CD4-positive, CD25-positive, alpha-beta regulatory T cell (primary cell): ENCODE measurements around the gene NRP1. TPM values are rescaled to one million over a fixed set of nuclear protein-coding genes. Genes with fewer than 3 reads are reported as not detected.
A peak's percentile ranks its signal among the peaks of the same experiment; 100 is the strongest.

ENCODE experiments used
- ATAC-seq, 2 donors: fragments of 150-1000 bp; cut with Tn5 transposase; one replicate each; pipeline ENCODE4 v1.10.0; 2021; ENCODE audit warnings: low read depth in 2 of 2, moderate number of reproducible peaks in 2 of 2, moderate library complexity in 1 of 2
- DNase-seq, 3 donors: peaks; one replicate each; pipeline versions ENCODE4 v3.0.0 to v3.0.0-alpha.2; 2012 to 2022; ENCODE audit warnings: mixed read lengths in 1 of 3
- H3K27ac ChIP-seq: one replicate; pipeline ENCODE4 v1.7.0; 2013; ENCODE audit warnings: mild to moderate bottlenecking, low read length; ENCODE audit not compliant: insufficient read depth, poor library complexity, severe bottlenecking
- H3K27me3 ChIP-seq: one replicate; pipeline ENCODE4 v1.7.0; 2013; ENCODE audit warnings: low read length; ENCODE audit not compliant: control insufficient read depth, insufficient read depth
- H3K36me3 ChIP-seq: one replicate; pipeline ENCODE4 v1.7.0; 2013; ENCODE audit warnings: mild to moderate bottlenecking, low read length, moderate library complexity; ENCODE audit not compliant: control insufficient read depth, insufficient read depth
- H3K4me1 ChIP-seq: 2 replicates; pipeline ENCODE4 v1.7.0; 2013; ENCODE audit warnings: mild to moderate bottlenecking, low read length; ENCODE audit not compliant: insufficient read depth, control insufficient read depth, poor library complexity, severe bottlenecking
- H3K4me3 ChIP-seq: one replicate; pipeline ENCODE4 v1.7.0; 2013; ENCODE audit warnings: low read depth, mild to moderate bottlenecking, low read length, moderate library complexity
- H3K9me3 ChIP-seq, 2 experiments: 1 replicate in 1 of 2; 2 replicates in 1 of 2; pipeline ENCODE4 v1.7.0; 2013; ENCODE audit warnings: low read length in 2 of 2, mild to moderate bottlenecking in 1 of 2, moderate library complexity in 1 of 2; ENCODE audit not compliant: control insufficient read depth in 2 of 2
- H3K27ac Mint-ChIP-seq, 3 donors: one replicate each; pipeline ENCODE4 v1.8.0; 2020 to 2022; ENCODE audit warnings: mild to moderate bottlenecking in 3 of 3, mixed read lengths in 3 of 3, moderate library complexity in 2 of 3
- H3K27me3 Mint-ChIP-seq: one replicate; pipeline ENCODE4 v1.8.0; 2022; ENCODE audit warnings: mild to moderate bottlenecking, mixed read lengths
- H3K36me3 Mint-ChIP-seq: one replicate; pipeline ENCODE4 v1.8.0; 2020; ENCODE audit warnings: mixed read lengths
- H3K4me1 Mint-ChIP-seq, 4 donors: one replicate each; pipeline ENCODE4 v1.8.0; 2020 to 2022; ENCODE audit warnings: mixed read lengths in 4 of 4, mild to moderate bottlenecking in 1 of 4
- H3K4me3 Mint-ChIP-seq, 4 donors: one replicate each; pipeline ENCODE4 v1.8.0; 2020 to 2022; ENCODE audit warnings: mild to moderate bottlenecking in 4 of 4, mixed read lengths in 4 of 4, moderate library complexity in 3 of 4
- H3K9me3 Mint-ChIP-seq, 7 donors: one replicate each; pipeline ENCODE4 v1.8.0; 2020 to 2022; ENCODE audit warnings: mixed read lengths in 7 of 7, mild to moderate bottlenecking in 3 of 7, moderate library complexity in 2 of 7
- polyA plus RNA-seq, 4 donors: library from polyadenylated mRNA; unstranded; fragments of 300-500 nt; fragmentation: Illumina TruSeq; gene quantifications; one replicate each; pipeline ENCODE4 v1.2.3, GENCODE V29; 2021
- total RNA-seq: library from RNA; stranded (reverse); gene quantifications from one replicate; pipeline ENCODE4 v1.2.3, GENCODE V29; 2022

NRP1 gene
- total and polyA plus RNA-seq, 5 donors from 2014 or later, result 0.05 TPM; not detected in 4

- Histone ChIP-seq H3K4me1 (no peaks in the 10 kb centered on the region), H3K9me3 (no peaks in the 10 kb centered on the region), H3K4me3 (no peak overlapping the region), H3K27me3 (peaks cover 8% of the 10 kb centered on the region), H3K36me3 (no peaks in the 10 kb centered on the region), H3K27ac (no peak overlapping the region)
- no peaks in the 10 kb centered on the region for H3K9me3 Mint-ChIP-seq
- H3K27me3 Mint-ChIP-seq, result peaks cover 67% of the 10 kb centered on the region
- no peaks in the 10 kb centered on the region for H3K36me3 Mint-ChIP-seq
- ATAC-seq (no peak), DNase-seq (no peak)
- no peak overlapping the region for H3K27ac Mint-ChIP-seq
- H3K4me1 Mint-ChIP-seq, result no peaks in the 10 kb centered on the region
- H3K4me3 Mint-ChIP-seq, result no peak overlapping the region
Measured at GRCh38 chr10:33274096-33274785, 60.2 kb downstream of the NRP1 start.

GRCh38 chr10:33273295-33274002, 61.0 kb downstream of the NRP1 start:
- ATAC-seq, result no peak
- no peaks in the 10 kb centered on the region for H3K9me3 Mint-ChIP-seq
- no peaks in the 10 kb centered on the region for H3K4me1 Mint-ChIP-seq
- Histone ChIP-seq H3K27me3 (peaks cover 8% of the 10 kb centered on the region), H3K4me3 (no peak overlapping the region), H3K36me3 (no peaks in the 10 kb centered on the region), H3K27ac (no peak overlapping the region), H3K4me1 (no peaks in the 10 kb centered on the region), H3K9me3 (no peaks in the 10 kb centered on the region)
- H3K27ac Mint-ChIP-seq, result no peak overlapping the region
- no peaks in the 10 kb centered on the region for H3K36me3 Mint-ChIP-seq
- DNase-seq, result no peak
- H3K4me3 Mint-ChIP-seq, result no peak overlapping the region
- peaks cover 60% of the 10 kb centered on the region for H3K27me3 Mint-ChIP-seq

GRCh38 chr10:33272635-33273034, 61.8 kb downstream of the NRP1 start:
- Histone ChIP-seq H3K27me3 (peaks cover 8% of the 10 kb centered on the region), H3K27ac (no peak overlapping the region), H3K36me3 (no peaks in the 10 kb centered on the region), H3K4me1 (no peaks in the 10 kb centered on the region), H3K9me3 (no peaks in the 10 kb centered on the region), H3K4me3 (no peak overlapping the region)
- Mint-ChIP-seq H3K36me3 (no peaks in the 10 kb centered on the region), H3K4me1 (no peaks in the 10 kb centered on the region), H3K4me3 (no peak overlapping the region), H3K9me3 (no peaks in the 10 kb centered on the region), H3K27me3 (peaks cover 61% of the 10 kb centered on the region), H3K27ac (no peak overlapping the region)
- ATAC-seq (no peak), DNase-seq (no peak)

- H3K27ac Mint-ChIP-seq, result no peak overlapping the region
Measured at GRCh38 chr10:33271969-33272583, 62.4 kb downstream of the NRP1 start.

GRCh38 chr10:33270971-33271370, 63.5 kb downstream of the NRP1 start:
- Mint-ChIP-seq H3K27me3 (peaks cover 62% of the 10 kb centered on the region), H3K4me3 (no peak overlapping the region), H3K4me1 (peaks cover 0 to 2% (median under 1%) of the 10 kb centered on the region in 4 donors), H3K9me3 (peaks cover 0 to 2% (median 0%) of the 10 kb centered on the region in 7 donors), H3K36me3 (no peaks in the 10 kb centered on the region), H3K27ac (no peak overlapping the region)
- H3K27me3 ChIP-seq, result peaks cover 8% of the 10 kb centered on the region
- no peak overlapping the region for H3K27ac ChIP-seq
- H3K4me1 ChIP-seq, result no peaks in the 10 kb centered on the region
- no peak for ATAC-seq
- DNase-seq, result no peak
- H3K9me3 ChIP-seq, result no peaks in the 10 kb centered on the region
- no peaks in the 10 kb centered on the region for H3K36me3 ChIP-seq
- no peak overlapping the region for H3K4me3 ChIP-seq

More at GRCh38 chr10:33271969-33272583, 62.4 kb downstream of the NRP1 start:
- H3K36me3 Mint-ChIP-seq, result no peaks in the 10 kb centered on the region
- peaks cover 62% of the 10 kb centered on the region for H3K27me3 Mint-ChIP-seq
- Histone ChIP-seq H3K27me3 (peaks cover 8% of the 10 kb centered on the region), H3K4me3 (no peak overlapping the region), H3K9me3 (no peaks in the 10 kb centered on the region), H3K27ac (no peak overlapping the region), H3K36me3 (no peaks in the 10 kb centered on the region), H3K4me1 (no peaks in the 10 kb centered on the region)
- ATAC-seq, result no peak
- DNase-seq, result no peak
- no peaks in the 10 kb centered on the region for H3K4me1 Mint-ChIP-seq
- peaks cover 0 to under 1% (median 0%) of the 10 kb centered on the region in 7 donors for H3K9me3 Mint-ChIP-seq
- H3K4me3 Mint-ChIP-seq, result no peak overlapping the region

- H3K27me3 Mint-ChIP-seq, result peaks cover 42% of the 10 kb centered on the region
- H3K4me3 Mint-ChIP-seq, result no peak overlapping the region
- peaks cover 0 to 2% (median 0%) of the 10 kb centered on the region in 7 donors for H3K9me3 Mint-ChIP-seq
- H3K36me3 ChIP-seq, result no peaks in the 10 kb centered on the region
- no peaks in the 10 kb centered on the region for H3K36me3 Mint-ChIP-seq
- no peak for ATAC-seq
- H3K4me1 ChIP-seq, result no peaks in the 10 kb centered on the region
- H3K27ac ChIP-seq, result no peak overlapping the region
- peaks cover 4% of the 10 kb centered on the region for H3K27me3 ChIP-seq
- no peak overlapping the region for H3K4me3 ChIP-seq
- no peak overlapping the region for H3K27ac Mint-ChIP-seq
- H3K9me3 ChIP-seq, result no peaks in the 10 kb centered on the region
- peaks cover 0 to 15% (median 9%) of the 10 kb centered on the region in 4 donors for H3K4me1 Mint-ChIP-seq
- no peak for DNase-seq
Measured at GRCh38 chr10:33267708-33268107, 66.8 kb downstream of the NRP1 start.

- no peaks in the 10 kb centered on the region for H3K36me3 Mint-ChIP-seq
- no peak for ATAC-seq
Measured at GRCh38 chr10:33265621-33266020, 68.8 kb downstream of the NRP1 start.

More at GRCh38 chr10:33265621-33266020, 68.8 kb downstream of the NRP1 start:
- Mint-ChIP-seq H3K4me1 (peaks cover 0 to 15% (median 9%) of the 10 kb centered on the region in 4 donors), H3K27me3 (peaks cover 28% of the 10 kb centered on the region), H3K9me3 (peaks cover 0 to 2% (median 0%) of the 10 kb centered on the region in 7 donors), H3K27ac (no peak overlapping the region), H3K4me3 (no peak overlapping the region)
- H3K9me3 ChIP-seq, result no peaks in the 10 kb centered on the region
- peak in 1 of 3 donors; percentile 34 for DNase-seq
- no peaks in the 10 kb centered on the region for H3K36me3 ChIP-seq
- no peaks in the 10 kb centered on the region for H3K4me1 ChIP-seq
- H3K27ac ChIP-seq, result no peak overlapping the region
- no peaks in the 10 kb centered on the region for H3K27me3 ChIP-seq
- H3K4me3 ChIP-seq, result no peak overlapping the region
